Pancreas (tissue), 10 donors: ENCODE data around the gene DGCR8. TPM values are rescaled to one million over a fixed set of nuclear protein-coding genes. Genes with fewer than 3 reads are reported as not detected.

ENCODE experiments used
- ATAC-seq, 4 donors: fragments of 200-7000 bp; cut with Tn5 transposase; one replicate each; pipeline versions ENCODE4 v1.8.0 to v1.9.1; 2020; ENCODE audit warnings: mild to moderate bottlenecking in 4 of 4, moderate library complexity in 4 of 4
- DNase-seq, 6 donors: peaks; one replicate each; pipeline ENCODE4 v3.0.0-alpha.2; 2020
- FAIRE-seq: peaks from 2 replicates; lab custom pipeline; 2012; peaks lifted over from hg19 to GRCh38; lab: Jason Lieb, UNC
- H3K27ac ChIP-seq, 4 donors: fragments of 200-600 bp; sonication (generic); 1 replicate in 3 of 4; 2 replicates in 1 of 4; pipeline versions ENCODE4 v1.5.0 to v1.8.0; 2020
- H3K27me3 ChIP-seq, 4 donors: fragments of 200-600 bp; one replicate each; pipeline ENCODE4 v1.8.0; 2021
- H3K36me3 ChIP-seq, 3 donors: fragments of 200-600 bp; sonication (generic) in 1 of 3; one replicate each; pipeline versions ENCODE4 v1.5.0 to v1.8.0; 2020 to 2021
- H3K4me1 ChIP-seq, 3 donors: fragments of 200-600 bp; one replicate each; pipeline ENCODE4 v1.8.0; 2021
- H3K4me3 ChIP-seq, 4 donors: fragments of 200-600 bp; sonication (generic) in 2 of 4; one replicate each; pipeline versions ENCODE4 v1.5.0 to v1.8.0; 2020 to 2021
- H3K9me3 ChIP-seq, 4 donors: fragments of 200-600 bp; one replicate each; pipeline ENCODE4 v1.8.0; 2021
- WGBS, 2 donors: extraction: QIAGEN DNeasy Blood & Tissue Kit; methylation state at CpG; one replicate each; pipeline ENCODE4 v1.1.7; 2013; 5-methylcytosine and 5-hydroxymethylcytosine counted together
- intact Hi-C, 3 donors: fragments of 100-400 bp; cut with DNase I; formaldehyde crosslinking; loops; one replicate each; pipeline versions ENCODE4 v1.11.1 to v1.14.2; 2022
- polyA plus RNA-seq, 2 donors: library from polyadenylated mRNA; stranded (reverse); fragments of 200-250 nt; gene quantifications; one replicate each; pipeline ENCODE4 v1.2.3, GENCODE V29; 2013
- total RNA-seq, 6 donors: library from RNA; stranded (reverse); fragmentation: NEBNext Ultra II Directional in 4 of 6; extraction: Animal tissue kit (Norgen Biotek cat#: 25700) in 4 of 6; gene quantifications; one replicate each; pipeline versions ENCODE4 v1.2.1 to v1.2.4, GENCODE V29; 2021 to 2023
- TF ChIP-seq, protein P1 (sequence below), 4 donors: fragments of 200-600 bp; sonication (generic) in 3 of 4; IDR thresholded peaks; one replicate each; pipeline versions ENCODE4 v1.5.0 to v1.8.0; 2021; ENCODE audit warnings: antibody characterized with exemption in 4 of 4
- donor health status: healthy with polysubstance abuse.
- donor health status: DM: no; HTN: no; CAD: no; lungs with moderate emphysema.
- donor health status: DM: no; HTN: no; CAD: no.
- donor health status: control.
- donor health status: control.
- donor health status: Bipolar disorder and iron deficiency.
- donor health status: DM: yes; HTN: yes; CAD: no.
- donor health status: DM: no; HTN: no; CAD: no.
- donor health status: DM: no; HTN: no; CAD: no.
- donor health status: DM: yes; HTN: yes; CAD: no.

Gene DGCR8
- total and polyA plus RNA-seq, 8 donors = 14.9 to 31.9 (median 18.9) TPM

DNA sequence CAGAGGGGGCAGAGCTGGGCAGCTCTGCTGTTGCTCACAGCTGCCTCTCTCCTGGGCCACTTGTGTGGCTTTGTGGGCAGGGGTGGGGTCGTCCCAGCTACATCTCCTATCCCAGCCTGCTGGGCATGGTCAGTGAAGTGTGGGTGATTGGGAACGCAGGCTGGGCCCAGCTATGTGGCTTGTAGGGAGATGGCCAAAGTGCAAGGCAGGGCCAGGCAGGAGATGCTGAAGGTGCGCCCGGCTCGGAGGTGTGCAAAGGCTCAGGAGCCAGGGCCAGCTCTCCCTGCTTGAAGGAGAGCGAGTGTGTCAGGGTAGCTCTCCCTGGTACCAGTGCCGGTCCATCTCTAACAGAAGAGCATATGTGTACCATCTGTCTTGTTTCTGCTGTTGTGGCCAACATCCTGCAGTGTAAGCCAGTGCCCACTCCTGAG, 27.4 kb downstream of the DGCR8 start:
- 89 to 95% methylated on average over 7 of the region's 7 CpGs for WGBS, 2 donors
- Histone ChIP-seq H3K4me1 (peaks cover 4 to 11% (median 8%) of the 10 kb centered on the region in 3 donors), H3K9me3 (no peaks in the 10 kb centered on the region), H3K36me3 (peaks cover 0 to 56% (median 40%) of the 10 kb centered on the region in 3 donors), H3K27ac (no peak overlapping the region), H3K27me3 (no peaks in the 10 kb centered on the region), H3K4me3 (no peak overlapping the region)
- DNase-seq = peak in 2 of 6 donors; percentile 20 to 38
- intact Hi-C loops = no loop called here
- FAIRE-seq = no peak
- no peak for ATAC-seq
- TF ChIP-seq, protein P1, sequence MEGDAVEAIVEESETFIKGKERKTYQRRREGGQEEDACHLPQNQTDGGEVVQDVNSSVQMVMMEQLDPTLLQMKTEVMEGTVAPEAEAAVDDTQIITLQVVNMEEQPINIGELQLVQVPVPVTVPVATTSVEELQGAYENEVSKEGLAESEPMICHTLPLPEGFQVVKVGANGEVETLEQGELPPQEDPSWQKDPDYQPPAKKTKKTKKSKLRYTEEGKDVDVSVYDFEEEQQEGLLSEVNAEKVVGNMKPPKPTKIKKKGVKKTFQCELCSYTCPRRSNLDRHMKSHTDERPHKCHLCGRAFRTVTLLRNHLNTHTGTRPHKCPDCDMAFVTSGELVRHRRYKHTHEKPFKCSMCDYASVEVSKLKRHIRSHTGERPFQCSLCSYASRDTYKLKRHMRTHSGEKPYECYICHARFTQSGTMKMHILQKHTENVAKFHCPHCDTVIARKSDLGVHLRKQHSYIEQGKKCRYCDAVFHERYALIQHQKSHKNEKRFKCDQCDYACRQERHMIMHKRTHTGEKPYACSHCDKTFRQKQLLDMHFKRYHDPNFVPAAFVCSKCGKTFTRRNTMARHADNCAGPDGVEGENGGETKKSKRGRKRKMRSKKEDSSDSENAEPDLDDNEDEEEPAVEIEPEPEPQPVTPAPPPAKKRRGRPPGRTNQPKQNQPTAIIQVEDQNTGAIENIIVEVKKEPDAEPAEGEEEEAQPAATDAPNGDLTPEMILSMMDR (IDR thresholded peaks at IDR 0.05) = no peak

DNA sequence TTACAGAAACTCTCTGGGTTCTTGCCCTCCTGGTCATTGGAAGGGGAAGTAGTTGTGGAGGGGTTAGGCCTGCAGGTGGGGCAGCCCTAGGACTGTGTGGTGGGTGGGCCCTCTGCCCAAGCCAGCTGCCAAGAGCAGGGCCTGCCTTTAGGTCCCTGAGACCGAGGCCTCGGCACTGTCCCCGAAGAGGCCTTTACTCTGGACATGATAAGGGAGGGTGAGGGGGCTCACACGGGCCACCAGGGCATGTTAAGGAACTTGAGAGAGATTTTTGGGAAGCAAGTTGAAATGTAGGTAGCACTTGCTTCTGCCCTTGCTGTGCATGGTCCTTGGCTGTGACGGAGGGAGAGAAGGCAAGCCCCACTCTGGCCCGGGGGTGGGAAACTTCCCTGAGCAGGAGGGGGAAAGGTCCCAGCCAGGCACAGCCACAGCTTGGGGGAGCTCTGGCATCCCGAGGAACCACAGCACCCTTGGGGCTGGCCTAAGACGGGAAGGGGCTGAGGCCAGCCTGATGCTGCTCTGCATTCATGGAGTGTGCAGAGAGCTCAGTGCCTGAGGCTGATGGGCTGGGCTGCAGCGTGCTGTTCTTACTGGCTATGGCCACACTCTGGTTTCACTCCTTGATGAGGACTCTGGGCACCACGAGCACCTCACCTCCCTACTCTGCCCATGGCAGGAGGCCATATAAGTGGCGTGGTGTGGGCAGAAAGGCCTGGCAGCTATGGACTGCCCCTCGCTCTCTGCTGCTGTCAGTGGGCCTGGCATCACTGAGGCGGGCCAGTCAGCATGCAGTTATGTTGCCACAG, 28.1 kb downstream of the DGCR8 start:
- peaks cover 0 to 56% (median 40%) of the 10 kb centered on the region in 3 donors for H3K36me3 ChIP-seq
- H3K9me3 ChIP-seq = no peaks in the 10 kb centered on the region
- no peak for FAIRE-seq

DNA sequence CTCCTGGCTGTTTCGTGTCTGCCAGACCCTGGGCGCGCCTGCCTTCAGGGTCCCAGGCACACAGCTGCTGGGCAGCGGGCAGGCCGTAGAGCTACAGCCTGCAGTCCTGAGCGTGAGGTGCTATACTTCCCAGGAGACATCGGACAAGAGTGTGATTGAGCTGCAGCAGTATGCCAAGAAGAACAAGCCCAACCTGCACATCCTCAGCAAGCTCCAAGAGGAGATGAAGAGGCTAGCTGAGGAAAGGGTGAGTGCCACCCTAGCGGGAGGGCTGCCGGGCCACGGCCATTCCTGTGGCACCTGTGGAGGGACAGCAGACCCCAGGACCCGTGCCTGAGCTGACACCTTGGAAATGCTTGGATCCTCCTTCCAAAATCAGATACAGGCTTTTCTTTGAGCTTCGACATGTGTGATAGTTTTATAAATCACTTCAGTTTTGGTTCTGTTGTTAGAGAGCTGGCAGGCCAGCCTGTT, 28.8 kb downstream of the DGCR8 start:
- FAIRE-seq (no peak), DNase-seq (peak in 1 of 6 donors; percentile 31), ATAC-seq (no peak)
- Histone ChIP-seq H3K36me3 (peaks cover 0 to 56% (median 40%) of the 10 kb centered on the region in 3 donors), H3K4me1 (peaks cover 5 to 20% (median 10%) of the 10 kb centered on the region in 3 donors), H3K27me3 (no peaks in the 10 kb centered on the region), H3K4me3 (no peak overlapping the region), H3K9me3 (no peaks in the 10 kb centered on the region), H3K27ac (no peak overlapping the region)
- TF ChIP-seq, protein P1 (IDR thresholded peaks at IDR 0.05) = no peak
- intact Hi-C loops = no loop called here
- 90 to 91% methylated on average over 12 of the region's 12 CpGs for WGBS, 2 donors

More for the DNA sequence above, 28.1 kb downstream of the DGCR8 start:
- intact Hi-C loops = no loop called here
- TF ChIP-seq, protein P1 (IDR thresholded peaks at IDR 0.05) = no peak
- peak in 2 of 6 donors; percentile 24 to 53 for DNase-seq
- no peaks in the 10 kb centered on the region for H3K27me3 ChIP-seq
- H3K27ac ChIP-seq = no peak overlapping the region
- no peak overlapping the region for H3K4me3 ChIP-seq
- peaks cover 5 to 18% (median 10%) of the 10 kb centered on the region in 3 donors for H3K4me1 ChIP-seq
- no peak for ATAC-seq
- WGBS, 2 donors = 83 to 88% methylated on average over 13 of the region's 13 CpGs

DNA sequence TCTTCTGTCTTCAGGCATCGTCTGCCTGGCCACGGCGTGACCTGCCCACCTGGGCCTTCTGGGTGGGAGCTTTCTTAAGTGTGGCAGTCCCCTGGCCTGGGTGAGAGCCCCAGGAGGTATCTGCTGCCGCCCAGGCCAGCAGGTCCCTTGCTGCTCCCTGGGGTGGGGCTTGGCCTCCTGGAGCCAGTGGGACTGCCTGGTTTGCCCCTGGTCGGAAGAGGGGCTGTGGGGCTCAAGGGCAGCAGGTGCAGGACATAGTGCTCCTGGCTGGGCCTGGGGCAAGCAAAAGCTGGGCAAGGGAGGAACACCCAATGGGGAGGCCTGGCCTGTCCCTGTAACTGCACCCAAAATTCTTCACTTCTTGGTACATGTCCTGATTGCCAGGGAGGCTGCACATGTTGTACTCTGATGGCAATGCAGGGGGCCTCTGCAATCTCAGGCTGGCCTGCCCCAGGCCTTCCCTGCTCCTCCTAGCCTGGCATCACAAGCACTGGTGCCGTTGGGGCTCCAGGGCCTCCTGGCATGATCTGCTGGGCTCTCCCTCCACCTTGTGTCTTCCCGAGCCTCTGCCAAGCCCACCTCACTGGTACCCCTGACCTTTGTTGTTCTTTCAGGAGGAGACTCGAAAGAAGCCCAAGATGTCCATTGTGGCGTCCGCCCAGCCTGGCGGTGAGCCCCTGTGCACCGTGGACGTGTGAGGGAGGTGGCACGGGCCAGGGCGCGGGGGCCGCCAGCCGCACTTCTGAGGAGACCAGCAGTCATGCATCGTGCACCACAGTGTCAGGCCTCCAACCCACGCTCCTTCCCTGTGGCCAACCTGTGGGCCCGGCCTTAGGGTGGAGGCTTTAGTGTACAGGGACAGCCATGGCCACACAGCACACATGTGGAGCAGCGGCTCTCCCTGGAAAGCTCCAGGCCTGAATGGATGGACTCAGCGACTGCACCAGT, 29.6 kb downstream of the DGCR8 start:
- WGBS, 2 donors = 87 to 89% methylated on average over 23 of the region's 23 CpGs
- no peaks in the 10 kb centered on the region for H3K27me3 ChIP-seq
- FAIRE-seq (no peak), ATAC-seq (peak in 1 of 4 donors; percentile 1), DNase-seq (peak in 2 of 6 donors; percentile 45 to 77)
- no peaks in the 10 kb centered on the region for H3K9me3 ChIP-seq
- TF ChIP-seq, protein P1 (IDR thresholded peaks at IDR 0.05) = no peak
- H3K4me3 ChIP-seq = no peak overlapping the region
- H3K27ac ChIP-seq = no peak overlapping the region
- peaks cover 0 to 52% (median 40%) of the 10 kb centered on the region in 3 donors for H3K36me3 ChIP-seq
- intact Hi-C loops = no loop called here
- peaks cover 5 to 20% (median 10%) of the 10 kb centered on the region in 3 donors for H3K4me1 ChIP-seq
